Osteoblast (primary cell): ENCODE data around the gene PTPRD. TPM values are rescaled to one million over a fixed set of nuclear protein-coding genes. Genes with fewer than 3 reads are reported as not detected.

Source experiments
- DNase-seq: peaks from one replicate; pipeline ENCODE4 v3.0.0; 2011; ENCODE audit warnings: low spot score, mixed read lengths; ENCODE audit not compliant: insufficient read length; ENCODE audit errors: missing footprints
- H2AFZ ChIP-seq: 2 replicates; pipeline ENCODE4 v1.6.0; 2011; ENCODE audit warnings: mild to moderate bottlenecking, low read length
- H3K27ac ChIP-seq: 2 replicates; pipeline ENCODE4 v1.5.1; 2011; ENCODE audit warnings: mild to moderate bottlenecking, low read depth, low read length, moderate library complexity
- H3K27me3 ChIP-seq: 2 replicates; pipeline ENCODE4 v1.6.0; 2012; ENCODE audit warnings: mild to moderate bottlenecking, control low read depth, inconsistent platforms, low read length, moderate library complexity; ENCODE audit not compliant: insufficient read depth
- H3K36me3 ChIP-seq: 2 replicates; pipeline ENCODE4 v1.5.1; 2011; ENCODE audit warnings: mild to moderate bottlenecking, low read length, control low read depth, moderate library complexity; ENCODE audit not compliant: insufficient read depth
- H3K4me1 ChIP-seq: 2 replicates; pipeline ENCODE4 v1.5.1; 2011; ENCODE audit warnings: mild to moderate bottlenecking, low read length, control low read depth, moderate library complexity; ENCODE audit not compliant: insufficient read depth
- H3K4me2 ChIP-seq: 2 replicates; pipeline ENCODE4 v1.6.0; 2011; ENCODE audit warnings: mild to moderate bottlenecking, low read length; ENCODE audit not compliant: insufficient read depth
- H3K4me3 ChIP-seq: fragments of 200-600 bp; sonication (generic); 3 replicates; pipeline ENCODE4 v1.5.1; 2012; ENCODE audit warnings: mild to moderate bottlenecking, low read length, inconsistent platforms; ENCODE audit not compliant: insufficient read depth
- H3K79me2 ChIP-seq: 2 replicates; pipeline ENCODE4 v1.6.0; 2012; ENCODE audit warnings: mild to moderate bottlenecking, low read length, control low read depth, inconsistent platforms; ENCODE audit not compliant: insufficient read depth
- H3K9me3 ChIP-seq: 2 replicates; pipeline ENCODE4 v1.5.1; 2011; ENCODE audit warnings: low read depth, low read length, control low read depth
- H4K20me1 ChIP-seq: 2 replicates; pipeline ENCODE4 v1.6.0; 2012; ENCODE audit warnings: mild to moderate bottlenecking, low read length, control low read depth; ENCODE audit not compliant: insufficient read depth
- CTCF ChIP-seq: IDR thresholded peaks from 2 replicates; pipeline ENCODE4 v1.5.1; 2011; ENCODE audit warnings: mild to moderate bottlenecking, low read depth, low read length, moderate library complexity; ENCODE audit errors: extremely low read depth
- total RNA-seq: library from RNA; depleted of rRNA; stranded (reverse); fragments of >200 nt; gene quantifications from 2 replicates; pipeline ENCODE4 v1.2.3, GENCODE V29; 2012

Gene PTPRD
- total RNA-seq, 1 donor = 23.9 TPM

DNA sequence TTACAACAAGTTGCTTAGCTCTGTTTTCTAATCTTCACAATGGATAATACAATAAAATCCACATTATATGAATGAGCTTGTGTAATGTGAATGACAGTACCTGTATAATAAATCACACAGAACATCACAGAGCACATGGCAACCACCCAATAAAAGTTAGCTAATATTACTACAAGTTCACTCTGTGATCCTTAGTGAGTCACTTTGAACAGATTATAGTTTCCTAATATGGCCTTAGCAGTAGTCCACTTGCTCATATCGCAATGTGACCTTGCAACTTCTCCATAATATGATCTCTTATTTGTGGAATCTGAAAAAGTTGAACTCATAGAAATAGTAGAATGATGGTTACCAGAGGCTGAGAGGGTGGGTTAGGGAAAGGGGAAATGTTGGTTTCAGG is 361.3 kb downstream of the PTPRD start:
- no peaks in the 10 kb centered on the region for H3K36me3 ChIP-seq
- H3K4me2 ChIP-seq = no peak overlapping the region
- H3K4me3 ChIP-seq = no peak overlapping the region
- H3K9me3 ChIP-seq = peaks cover 3% of the 10 kb centered on the region
- H3K27me3 ChIP-seq = no peaks in the 10 kb centered on the region
- H3K79me2 ChIP-seq = no peaks in the 10 kb centered on the region
- H3K4me1 ChIP-seq = no peaks in the 10 kb centered on the region
- no peaks in the 10 kb centered on the region for H4K20me1 ChIP-seq
- no peak for DNase-seq
- H2AFZ ChIP-seq = no peak overlapping the region
- no peak for TF ChIP-seq CTCF
- no peak overlapping the region for H3K27ac ChIP-seq

- Histone ChIP-seq H2AFZ (no peak overlapping the region), H3K27me3 (no peaks in the 10 kb centered on the region), H3K79me2 (no peaks in the 10 kb centered on the region), H3K4me3 (no peak overlapping the region), H4K20me1 (no peaks in the 10 kb centered on the region), H3K36me3 (no peaks in the 10 kb centered on the region), H3K9me3 (peaks cover 3% of the 10 kb centered on the region), H3K27ac (no peak overlapping the region), H3K4me1 (no peaks in the 10 kb centered on the region), H3K4me2 (no peak overlapping the region)
- TF ChIP-seq CTCF = no peak
- DNase-seq = no peak
These were observed 362.6 kb downstream of the PTPRD start for GRCh38 chr9:10250219-10250618.

DNA sequence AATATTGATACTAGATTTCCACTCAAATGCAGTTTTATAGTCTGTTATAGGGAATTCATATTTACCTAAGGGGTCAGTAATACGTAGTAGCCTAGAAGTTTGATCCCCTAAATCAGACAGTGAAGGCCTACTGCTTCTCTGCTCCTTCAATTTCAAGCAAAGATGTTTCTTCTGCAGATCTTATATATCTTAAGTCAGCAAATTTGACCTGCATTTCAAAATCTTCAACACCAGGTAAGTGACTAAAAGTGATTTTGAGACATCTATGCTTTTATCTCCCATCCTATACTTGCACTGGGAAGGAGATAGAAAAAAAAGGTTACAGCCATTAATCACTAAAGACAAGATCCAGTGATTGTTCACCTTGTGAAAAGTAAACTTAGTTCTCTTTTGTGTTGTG is 363.9 kb downstream of the PTPRD start:
- no peak for TF ChIP-seq CTCF
- Histone ChIP-seq H3K4me3 (no peak overlapping the region), H3K4me2 (no peak overlapping the region), H4K20me1 (no peaks in the 10 kb centered on the region), H3K27me3 (no peaks in the 10 kb centered on the region), H3K36me3 (no peaks in the 10 kb centered on the region), H3K9me3 (peaks cover 6% of the 10 kb centered on the region), H3K27ac (no peak overlapping the region), H3K79me2 (no peaks in the 10 kb centered on the region), H3K4me1 (no peaks in the 10 kb centered on the region), H2AFZ (no peak overlapping the region)
- no peak for DNase-seq

- no peak for TF ChIP-seq CTCF
- DNase-seq = no peak
- H3K4me1 ChIP-seq = no peaks in the 10 kb centered on the region
These were observed 370.5 kb downstream of the PTPRD start for GRCh38 chr9:10242255-10242654.

More at GRCh38 chr9:10242255-10242654, 370.5 kb downstream of the PTPRD start:
- Histone ChIP-seq H3K27ac (no peak overlapping the region), H4K20me1 (no peaks in the 10 kb centered on the region), H3K4me3 (no peak overlapping the region), H3K4me2 (no peak overlapping the region), H3K27me3 (no peaks in the 10 kb centered on the region), H3K36me3 (no peaks in the 10 kb centered on the region), H3K79me2 (no peaks in the 10 kb centered on the region), H3K9me3 (peaks cover 2% of the 10 kb centered on the region), H2AFZ (no peak overlapping the region)
